ENCODE data around the gene KRTAP5-2.

Gene KRTAP5-2

GRCh38 chr11:1636291-1636950, 38.3 kb upstream of the KRTAP5-2 start:
- H3K4me3 ChIP-seq (replicated peaks; ENCODE audit: low read depth, low read length): no peak overlapping the region
- no peak for TF ChIP-seq CTCF (IDR thresholded peaks at IDR 0.05; ENCODE audit: low read depth, low read length, missing control alignments)
- DNase-seq (ENCODE audit: extremely low read depth, low read depth): no peak

- DNase-seq (ENCODE audit: extremely low read depth, low read depth): no peak
- no peak for TF ChIP-seq CTCF (IDR thresholded peaks at IDR 0.05; ENCODE audit: low read depth, low read length, missing control alignments)
- no peak overlapping the region for H3K4me3 ChIP-seq (replicated peaks; ENCODE audit: low read depth, low read length)
Measured at GRCh38 chr11:1633864-1634263, 35.8 kb upstream of the KRTAP5-2 start.

- DNase-seq (ENCODE audit: extremely low read depth, low read depth): no peak
- no peak overlapping the region for H3K4me3 ChIP-seq (replicated peaks; ENCODE audit: low read depth, low read length)
- TF ChIP-seq CTCF (IDR thresholded peaks at IDR 0.05; ENCODE audit: low read depth, low read length, missing control alignments): no peak
Measured at GRCh38 chr11:1632053-1632714, 34.1 kb upstream of the KRTAP5-2 start.

- DNase-seq (ENCODE audit: extremely low read depth, low read depth): no peak
- no peak overlapping the region for H3K4me3 ChIP-seq (replicated peaks; ENCODE audit: low read depth, low read length)
- TF ChIP-seq CTCF (IDR thresholded peaks at IDR 0.05; ENCODE audit: low read depth, low read length, missing control alignments): no peak
Measured at GRCh38 chr11:1631066-1631568, 33.0 kb upstream of the KRTAP5-2 start.

- no peak overlapping the region for H3K4me3 ChIP-seq (replicated peaks; ENCODE audit: low read depth, low read length)
- DNase-seq (ENCODE audit: extremely low read depth, low read depth): no peak
- TF ChIP-seq CTCF (IDR thresholded peaks at IDR 0.05; ENCODE audit: low read depth, low read length, missing control alignments): no peak
Measured at GRCh38 chr11:1630271-1630670, 32.2 kb upstream of the KRTAP5-2 start.

- no peak for TF ChIP-seq CTCF (IDR thresholded peaks at IDR 0.05; ENCODE audit: low read depth, low read length, missing control alignments)
- no peak within 1 kb of the TSS for H3K4me3 ChIP-seq (replicated peaks; ENCODE audit: low read depth, low read length)
- no peak for DNase-seq (ENCODE audit: extremely low read depth, low read depth)
Measured at GRCh38 chr11:1629326-1630185, 31.5 kb upstream of the KRTAP5-2 start, which contains the start of gene KRTAP5-5. KRTAP5-5 (plus strand) TSS chr11:1629775; CDS start chr11:1629841, 66 bp downstream.
